OCI-LY7 (cell line): ENCODE results near the gene LDLRAD4.

Experiments
- CTCF ChIP-seq: fragments of 200-600 bp; sonication (generic); conservative IDR thresholded peaks from 2 replicates; pipeline ENCODE4 v1.5.1; 2014; ENCODE audit warnings: mild to moderate bottlenecking, antibody characterized with exemption, low read length, moderate library complexity, mixed read lengths
- EZH2phosphoT487 ChIP-seq: fragments of 200-600 bp; sonication (generic); IDR thresholded peaks from 2 replicates; pipeline ENCODE4 v1.6.1; 2018; ENCODE audit warnings: low read depth, borderline replicate concordance, mild to moderate bottlenecking, mixed run types, antibody characterized with exemption, low read length, moderate library complexity, mixed read lengths

GRCh38 chr18:13206301-13206700 lies 12.3 kb upstream of the LDLRAD4 start:
- TF ChIP-seq CTCF = no peak
- no peak for TF ChIP-seq EZH2phosphoT487
